Measurements from ENCODE around the gene CCDC126.
"Not testable (repeated sequence)": the region's sequence is repeated elsewhere in the genome, so short reads cannot be mapped to it uniquely, and the experiment has no call there.

Gene CCDC126

GRCh38 chr7:23633417-23633816, 36.2 kb downstream of the CCDC126 start:
- DNase-seq = no peak

- DNase-seq = no peak
These were observed 48.6 kb downstream of the CCDC126 start for GRCh38 chr7:23645822-23646221.

- no peak for DNase-seq
These were observed 56.8 kb downstream of the CCDC126 start for GRCh38 chr7:23653942-23654341.

GRCh38 chr7:23654508-23654907, 57.3 kb downstream of the CCDC126 start:
- DNase-seq = no peak

GRCh38 chr7:23655433-23655832, 58.3 kb downstream of the CCDC126 start:
- DNase-seq = no peak

- no peak for DNase-seq
These were observed 61.7 kb downstream of the CCDC126 start for GRCh38 chr7:23658831-23659427.

GRCh38 chr7:23661385-23661784, 64.2 kb downstream of the CCDC126 start:
- DNase-seq = no peak

GRCh38 chr7:23662124-23662983, 65.2 kb downstream of the CCDC126 start:
- DNase-seq = no peak

GRCh38 chr7:23662984-23663313, 65.8 kb downstream of the CCDC126 start:
- no peak for DNase-seq

GRCh38 chr7:23664122-23664521, 66.9 kb downstream of the CCDC126 start:
- no peak for DNase-seq

GRCh38 chr7:23672033-23672432, 74.9 kb downstream of the CCDC126 start:
- DNase-seq = no peak

GRCh38 chr7:23679898-23680413, 82.8 kb downstream of the CCDC126 start, which contains the start of gene FAM221A:
TSS of gene FAM221A (plus strand) at chr7:23680199. CDS start at chr7:23680219, 20 bp downstream.
- peak; percentile 88 for DNase-seq

- peak; percentile 66 for DNase-seq
These were observed 83.5 kb downstream of the CCDC126 start for GRCh38 chr7:23680414-23681405.

- not testable (repeated sequence) for DNase-seq
These were observed 86.9 kb downstream of the CCDC126 start for GRCh38 chr7:23684041-23684440.

- DNase-seq = no peak
These were observed 88.5 kb downstream of the CCDC126 start for GRCh38 chr7:23685731-23686130.

- no peak for DNase-seq
These were observed 89.8 kb downstream of the CCDC126 start for GRCh38 chr7:23687011-23687410.

- no peak for DNase-seq
These were observed 92.0 kb downstream of the CCDC126 start for GRCh38 chr7:23689165-23689564.

- no peak for DNase-seq
These were observed 94.1 kb downstream of the CCDC126 start for GRCh38 chr7:23691320-23691719.

GRCh38 chr7:23693224-23693623, 96.0 kb downstream of the CCDC126 start:
- no peak for DNase-seq

Data from NCI-H1417 treated with DMSO at 0.1 percent for 48 hours (cell line).